Measurements from ENCODE around the gene CCDC178.

DNA sequence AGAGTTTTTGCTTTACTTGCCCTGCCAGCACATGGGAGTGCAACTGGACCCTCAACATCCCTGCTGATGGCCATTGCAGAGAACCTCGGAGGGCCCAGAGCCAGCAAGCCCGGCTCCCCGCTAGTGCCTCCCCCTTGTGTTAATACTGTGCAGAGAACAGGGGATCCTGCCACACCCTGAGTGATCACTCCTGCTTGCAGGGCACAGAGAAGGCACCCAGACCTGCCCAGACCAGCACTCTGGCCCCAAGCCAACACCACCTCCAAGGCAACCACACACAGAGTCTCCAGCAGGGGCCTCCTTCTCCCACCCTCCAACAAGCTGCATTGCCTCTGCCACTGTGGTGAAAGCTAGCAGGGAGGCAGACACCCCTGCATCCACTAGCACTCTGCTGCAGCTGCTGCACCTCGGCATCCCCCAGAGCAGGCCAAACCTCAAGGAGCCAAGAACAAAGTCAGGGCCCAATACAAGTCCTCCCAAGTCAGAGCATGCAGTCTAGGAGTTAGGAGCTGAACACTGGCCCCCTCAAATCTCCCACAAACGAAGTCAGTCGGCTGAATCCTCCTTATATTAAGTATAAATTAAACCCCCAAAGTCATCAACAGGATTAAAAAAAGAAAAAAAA is 157.7 kb downstream of the CCDC178 start:
- TF ChIP-seq RAD21 (conservative IDR thresholded peaks at IDR 0.05): no peak
- TF ChIP-seq, protein P1, sequence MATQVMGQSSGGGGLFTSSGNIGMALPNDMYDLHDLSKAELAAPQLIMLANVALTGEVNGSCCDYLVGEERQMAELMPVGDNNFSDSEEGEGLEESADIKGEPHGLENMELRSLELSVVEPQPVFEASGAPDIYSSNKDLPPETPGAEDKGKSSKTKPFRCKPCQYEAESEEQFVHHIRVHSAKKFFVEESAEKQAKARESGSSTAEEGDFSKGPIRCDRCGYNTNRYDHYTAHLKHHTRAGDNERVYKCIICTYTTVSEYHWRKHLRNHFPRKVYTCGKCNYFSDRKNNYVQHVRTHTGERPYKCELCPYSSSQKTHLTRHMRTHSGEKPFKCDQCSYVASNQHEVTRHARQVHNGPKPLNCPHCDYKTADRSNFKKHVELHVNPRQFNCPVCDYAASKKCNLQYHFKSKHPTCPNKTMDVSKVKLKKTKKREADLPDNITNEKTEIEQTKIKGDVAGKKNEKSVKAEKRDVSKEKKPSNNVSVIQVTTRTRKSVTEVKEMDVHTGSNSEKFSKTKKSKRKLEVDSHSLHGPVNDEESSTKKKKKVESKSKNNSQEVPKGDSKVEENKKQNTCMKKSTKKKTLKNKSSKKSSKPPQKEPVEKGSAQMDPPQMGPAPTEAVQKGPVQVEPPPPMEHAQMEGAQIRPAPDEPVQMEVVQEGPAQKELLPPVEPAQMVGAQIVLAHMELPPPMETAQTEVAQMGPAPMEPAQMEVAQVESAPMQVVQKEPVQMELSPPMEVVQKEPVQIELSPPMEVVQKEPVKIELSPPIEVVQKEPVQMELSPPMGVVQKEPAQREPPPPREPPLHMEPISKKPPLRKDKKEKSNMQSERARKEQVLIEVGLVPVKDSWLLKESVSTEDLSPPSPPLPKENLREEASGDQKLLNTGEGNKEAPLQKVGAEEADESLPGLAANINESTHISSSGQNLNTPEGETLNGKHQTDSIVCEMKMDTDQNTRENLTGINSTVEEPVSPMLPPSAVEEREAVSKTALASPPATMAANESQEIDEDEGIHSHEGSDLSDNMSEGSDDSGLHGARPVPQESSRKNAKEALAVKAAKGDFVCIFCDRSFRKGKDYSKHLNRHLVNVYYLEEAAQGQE (IDR thresholded peaks at IDR 0.05; ENCODE audit: borderline replicate concordance): no peak
- TF ChIP-seq, protein P2, sequence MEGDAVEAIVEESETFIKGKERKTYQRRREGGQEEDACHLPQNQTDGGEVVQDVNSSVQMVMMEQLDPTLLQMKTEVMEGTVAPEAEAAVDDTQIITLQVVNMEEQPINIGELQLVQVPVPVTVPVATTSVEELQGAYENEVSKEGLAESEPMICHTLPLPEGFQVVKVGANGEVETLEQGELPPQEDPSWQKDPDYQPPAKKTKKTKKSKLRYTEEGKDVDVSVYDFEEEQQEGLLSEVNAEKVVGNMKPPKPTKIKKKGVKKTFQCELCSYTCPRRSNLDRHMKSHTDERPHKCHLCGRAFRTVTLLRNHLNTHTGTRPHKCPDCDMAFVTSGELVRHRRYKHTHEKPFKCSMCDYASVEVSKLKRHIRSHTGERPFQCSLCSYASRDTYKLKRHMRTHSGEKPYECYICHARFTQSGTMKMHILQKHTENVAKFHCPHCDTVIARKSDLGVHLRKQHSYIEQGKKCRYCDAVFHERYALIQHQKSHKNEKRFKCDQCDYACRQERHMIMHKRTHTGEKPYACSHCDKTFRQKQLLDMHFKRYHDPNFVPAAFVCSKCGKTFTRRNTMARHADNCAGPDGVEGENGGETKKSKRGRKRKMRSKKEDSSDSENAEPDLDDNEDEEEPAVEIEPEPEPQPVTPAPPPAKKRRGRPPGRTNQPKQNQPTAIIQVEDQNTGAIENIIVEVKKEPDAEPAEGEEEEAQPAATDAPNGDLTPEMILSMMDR (IDR thresholded peaks at IDR 0.05; ENCODE audit: poor library complexity, severe bottlenecking): no peak
